ENCODE measurements around the gene TMEM125. TPM values are rescaled to one million over a fixed set of nuclear protein-coding genes. Genes with fewer than 3 reads are reported as not detected.

Gene TMEM125
- total and polyA plus RNA-seq, 10 of the 15 experiments (the other 5 are each of a cell fraction or from before 2014, with no cell fraction given) = 0.28 TPM; not detected in 9

DNA sequence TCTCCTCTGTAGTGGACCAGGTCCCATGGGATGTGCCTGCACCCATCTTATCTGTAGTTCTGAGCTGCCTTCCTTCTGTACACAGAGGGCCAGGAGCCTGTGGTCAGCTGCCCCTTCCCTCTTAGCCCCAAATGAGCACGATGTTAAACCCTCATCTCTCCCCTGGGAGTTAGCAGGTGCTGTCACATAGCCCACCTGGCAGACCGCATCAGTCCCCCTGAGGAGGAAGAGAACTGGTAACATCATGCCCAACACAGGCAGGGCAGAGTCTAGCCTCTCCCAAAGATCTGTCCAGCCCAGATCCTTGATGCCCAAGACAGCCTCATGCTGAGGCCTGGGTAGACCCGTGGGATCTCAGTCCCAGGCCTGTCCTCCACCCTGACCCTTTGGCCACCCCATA lies 35.7 kb downstream of the TMEM125 start:
- H3K79me2 ChIP-seq (ENCODE audit: control insufficient read depth, insufficient read depth, low read length) = no peaks in the 10 kb centered on the region
- ATAC-seq (no peak), DNase-seq (ENCODE audit: low read depth, low spot score) (no peak), FAIRE-seq (no peak)
- no peaks in the 10 kb centered on the region for H4K20me1 ChIP-seq (ENCODE audit: control insufficient read depth, insufficient read depth)
- H3K4me3 ChIP-seq = no peak overlapping the region
- no peaks in the 10 kb centered on the region for H3K9me3 ChIP-seq (replicated peaks; ENCODE audit: control insufficient read depth, insufficient read depth, low read length)
- CTCF ChIA-PET = no interaction called here
- RAD21 ChIA-PET (ENCODE audit: unreplicated experiment) = no interaction called here
- no peak overlapping the region for H3K4me2 ChIP-seq (ENCODE audit: control insufficient read depth, insufficient read depth)
- in situ Hi-C loops (cut with MboI) = no loop called here
- WGBS (ENCODE audit: insufficient coverage, insufficient replicate concordance, low lambda C conversion rate, missing lambda C conversion rate) = 0% methylated on average over 3 of the region's 3 CpGs
- SMC1A ChIA-PET (ENCODE audit: uncharacterized antibody, unreplicated experiment) = no interaction called here
- POLR2A ChIA-PET = no interaction called here
- H3K36me3 ChIP-seq (ENCODE audit: control insufficient read depth in 2 of 2, insufficient read depth in 2 of 2, low read length in 1 of 2) = no peaks in the 10 kb centered on the region
- BruUV-seq (replicated peaks) = no TSS peak
- no peaks in the 10 kb centered on the region for H3K27me3 ChIP-seq (replicated peaks in 1 of 2; ENCODE audit: control insufficient read depth in 2 of 2, insufficient read depth in 2 of 2, low read length in 1 of 2)
- no peak for TF ChIP-seq RAD21 (IDR thresholded peaks at IDR 0.05; ENCODE audit: insufficient read depth, low read depth, low read length)
- TF ChIP-seq ZNF622 (IDR thresholded peaks at IDR 0.05) = no peak
- TF ChIP-seq MEF2B (IDR thresholded peaks at IDR 0.05; ENCODE audit: partially characterized antibody, poor library complexity, severe bottlenecking) = peak; percentile 20
- no peak for TF ChIP-seq ZNF384 (IDR thresholded peaks at IDR 0.05; ENCODE audit: borderline replicate concordance, low read depth, low read length)
- no peak for TF ChIP-seq EED (IDR thresholded peaks at IDR 0.05; ENCODE audit: low read depth)
- TF ChIP-seq TBL1XR1 (IDR thresholded peaks at IDR 0.05; ENCODE audit: low read depth, low read length) = no peak
- intact Hi-C loops (cut with micrococcal nuclease; ENCODE audit: unreplicated experiment) = no loop called here
- H2AFZ ChIP-seq (ENCODE audit: control insufficient read depth, low read depth, low read length) = no peak overlapping the region
- no peak overlapping the region for H3K27ac ChIP-seq (ENCODE audit: control insufficient read depth, insufficient read depth)
- H3K4me1 ChIP-seq (ENCODE audit: control insufficient read depth, insufficient read depth, low read length) = no peaks in the 10 kb centered on the region
- H3K9ac ChIP-seq (ENCODE audit: control insufficient read depth, insufficient read depth, low read length) = no peak overlapping the region

DNA sequence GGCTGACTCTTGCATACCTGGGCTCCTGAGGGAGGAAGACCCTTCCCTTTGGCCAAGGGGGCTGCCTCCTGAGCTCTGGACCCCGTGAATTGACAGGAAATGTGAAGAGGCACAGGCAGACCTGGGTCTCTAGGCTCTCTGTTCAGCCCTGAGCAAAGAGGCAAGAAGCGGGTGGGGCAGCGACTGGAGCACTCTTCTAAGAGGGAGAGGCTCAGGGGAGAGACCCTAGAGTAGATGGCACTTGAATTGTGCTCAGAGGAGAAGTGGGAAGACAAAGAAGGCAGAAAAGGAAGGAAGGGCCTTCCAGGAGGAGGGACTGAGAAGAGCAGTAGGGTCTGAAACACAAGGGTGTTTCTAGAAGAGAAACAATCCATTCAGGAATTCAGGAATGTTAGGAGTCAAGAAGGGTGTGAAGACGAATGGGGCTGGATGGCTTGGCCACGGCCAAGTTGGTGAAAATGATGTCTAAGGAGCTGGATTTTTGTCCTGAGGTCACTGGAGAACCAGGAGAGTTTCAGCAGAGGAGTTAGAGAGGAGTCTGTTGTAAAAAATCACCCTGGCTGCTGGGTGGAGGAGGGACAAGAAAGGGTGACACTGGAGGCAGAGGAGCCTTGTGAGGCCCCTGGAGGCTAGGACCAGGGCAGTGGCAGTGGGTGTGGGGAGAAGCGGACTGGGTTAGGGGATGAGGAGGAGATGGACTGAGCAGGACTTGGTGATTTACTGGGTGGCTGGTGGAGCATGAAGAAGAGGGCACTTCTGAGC lies 36.3 kb downstream of the TMEM125 start:
- in situ Hi-C loops (cut with MboI) (no loop called here), intact Hi-C loops (cut with micrococcal nuclease; ENCODE audit: unreplicated experiment) (no loop called here)
- no peak for TF ChIP-seq EGR1 (IDR thresholded peaks at IDR 0.05; ENCODE audit: borderline replicate concordance in 1 of 2, low read depth in 2 of 2, low read length in 2 of 2)
- no peak for TF ChIP-seq ZNF207 (IDR thresholded peaks at IDR 0.05; ENCODE audit: borderline replicate concordance)
- no peak for TF ChIP-seq CREM (IDR thresholded peaks at IDR 0.05; ENCODE audit: low read depth)
- no peak for TF ChIP-seq NR2C2 (IDR thresholded peaks at IDR 0.05; ENCODE audit: borderline replicate concordance, control insufficient read depth, insufficient read length, low read depth)
- no peak for TF ChIP-seq RFX5 (IDR thresholded peaks at IDR 0.05; ENCODE audit: low read depth, low read length)
- no peak for TF ChIP-seq ESRRA (IDR thresholded peaks at IDR 0.05; ENCODE audit: low read length)
- TF ChIP-seq YY1 (IDR thresholded peaks at IDR 0.05; ENCODE audit: low read depth, low read length) = no peak
- TF ChIP-seq LARP7 (IDR thresholded peaks at IDR 0.05) = no peak
- TF ChIP-seq IKZF2 (IDR thresholded peaks at IDR 0.05) = no peak
- TF ChIP-seq ZNF24 (IDR thresholded peaks at IDR 0.05) = no peak
- 12% methylated on average over 6 of the region's 6 CpGs for WGBS (ENCODE audit: insufficient coverage, insufficient replicate concordance, low lambda C conversion rate, missing lambda C conversion rate)
- no peaks in the 10 kb centered on the region for H3K4me1 ChIP-seq (ENCODE audit: control insufficient read depth, insufficient read depth, low read length)
- DNase-seq (ENCODE audit: low read depth, low spot score) = no peak
- no peak overlapping the region for H3K4me2 ChIP-seq (ENCODE audit: control insufficient read depth, insufficient read depth)
- H3K27me3 ChIP-seq (replicated peaks in 1 of 2; ENCODE audit: control insufficient read depth in 2 of 2, insufficient read depth in 2 of 2, low read length in 1 of 2) = no peaks in the 10 kb centered on the region
- no peak overlapping the region for H3K4me3 ChIP-seq
- no peak for FAIRE-seq
- ChIA-PET SMC1A (ENCODE audit: uncharacterized antibody, unreplicated experiment) (no interaction called here), RAD21 (ENCODE audit: unreplicated experiment) (no interaction called here), CTCF (no interaction called here), POLR2A (no interaction called here)
- no peaks in the 10 kb centered on the region for H3K9me3 ChIP-seq (replicated peaks; ENCODE audit: control insufficient read depth, insufficient read depth, low read length)
- H3K27ac ChIP-seq (ENCODE audit: control insufficient read depth, insufficient read depth) = no peak overlapping the region
- no peaks in the 10 kb centered on the region for H3K36me3 ChIP-seq (ENCODE audit: control insufficient read depth in 2 of 2, insufficient read depth in 2 of 2, low read length in 1 of 2)
- H4K20me1 ChIP-seq (ENCODE audit: control insufficient read depth, insufficient read depth) = no peaks in the 10 kb centered on the region
- H2AFZ ChIP-seq (ENCODE audit: control insufficient read depth, low read depth, low read length) = no peak overlapping the region
- H3K79me2 ChIP-seq (ENCODE audit: control insufficient read depth, insufficient read depth, low read length) = no peaks in the 10 kb centered on the region
- no TSS peak for BruUV-seq (replicated peaks)
- no peak overlapping the region for H3K9ac ChIP-seq (ENCODE audit: control insufficient read depth, insufficient read depth, low read length)
- no peak for ATAC-seq

Measured in GM12878 (cell line).